GM23338 (cell line): ENCODE results near the gene CD69. TPM values are rescaled to one million over a fixed set of nuclear protein-coding genes. Genes with fewer than 3 reads are reported as not detected.

Experiments
- ATAC-seq: fragments of 200-7000 bp; cut with Tn5 transposase; 3 replicates; pipeline ENCODE4 v1.9.1; 2020
- DNase-seq: peaks from one replicate; pipeline ENCODE4 v3.0.0-alpha.2; 2015; ENCODE audit warnings: low spot score
- H2AFZ ChIP-seq: fragments of 200-600 bp; sonication (generic); 2 replicates; pipeline ENCODE4 v1.8.0; 2016; ENCODE audit warnings: antibody characterized with exemption, mild to moderate bottlenecking, moderate library complexity
- H3F3A ChIP-seq: fragments of 200-600 bp; sonication (generic); replicated peaks from 2 replicates; pipeline ENCODE4 v1.8.0; 2017; ENCODE audit warnings: antibody characterized with exemption, mixed run types, low read depth
- H3K27ac ChIP-seq: fragments of 200-600 bp; sonication (generic); 2 replicates; pipeline ENCODE4 v1.6.1; 2016; ENCODE audit warnings: low read depth
- H3K27me3 ChIP-seq: fragments of 200-600 bp; sonication (generic); 2 replicates; pipeline ENCODE4 v1.8.0; 2016; ENCODE audit warnings: mild to moderate bottlenecking, mixed run types, moderate library complexity; ENCODE audit not compliant: insufficient read depth
- H3K36me3 ChIP-seq: fragments of 200-600 bp; sonication (generic); 2 replicates; pipeline ENCODE4 v1.8.0; 2016; ENCODE audit warnings: mild to moderate bottlenecking; ENCODE audit not compliant: insufficient read depth
- H3K4me1 ChIP-seq: fragments of 200-600 bp; sonication (generic); 2 replicates; pipeline ENCODE4 v1.8.0; 2016; ENCODE audit warnings: mild to moderate bottlenecking, moderate library complexity; ENCODE audit not compliant: insufficient read depth
- H3K4me2 ChIP-seq: fragments of 200-600 bp; sonication (generic); 2 replicates; pipeline ENCODE4 v1.7.1; 2017; ENCODE audit warnings: mixed run types
- H3K4me3 ChIP-seq: fragments of 200-600 bp; sonication (generic); 2 replicates; pipeline ENCODE4 v1.6.1; 2016; ENCODE audit warnings: mixed run types
- H3K79me2 ChIP-seq: fragments of 200-600 bp; sonication (generic); replicated peaks from 2 replicates; pipeline ENCODE4 v1.8.0; 2017; ENCODE audit warnings: mild to moderate bottlenecking; ENCODE audit not compliant: insufficient read depth
- H3K9me2 ChIP-seq: fragments of 200-600 bp; sonication (generic); 2 replicates; pipeline ENCODE4 v1.8.0; 2017; ENCODE audit not compliant: insufficient read depth
- H4K20me1 ChIP-seq: fragments of 200-600 bp; sonication (generic); replicated peaks from 2 replicates; pipeline ENCODE4 v1.8.0; 2017; ENCODE audit warnings: mild to moderate bottlenecking; ENCODE audit not compliant: insufficient read depth
- H3K27ac Mint-ChIP-seq: 2 replicates; pipeline ENCODE4 v1.8.0; 2020; ENCODE audit warnings: inconsistent platforms, mild to moderate bottlenecking, moderate library complexity, mixed read lengths
- H3K27me3 Mint-ChIP-seq: 3 replicates; pipeline ENCODE4 v1.8.0; 2022; ENCODE audit warnings: low read depth, mild to moderate bottlenecking, moderate library complexity, mixed read lengths, inconsistent platforms; ENCODE audit not compliant: insufficient read depth, poor library complexity
- H3K36me3 Mint-ChIP-seq: 3 replicates; pipeline ENCODE4 v1.8.0; 2021; ENCODE audit warnings: low read depth, mild to moderate bottlenecking, inconsistent platforms, moderate library complexity, mixed read lengths
- H3K4me1 Mint-ChIP-seq: 3 replicates; pipeline ENCODE4 v1.8.0; 2020; ENCODE audit warnings: mild to moderate bottlenecking, inconsistent platforms, mixed read lengths
- H3K4me3 Mint-ChIP-seq: 3 replicates; pipeline ENCODE4 v1.8.0; 2021; ENCODE audit warnings: moderate library complexity, mild to moderate bottlenecking, inconsistent platforms, mixed read lengths
- H3K9me3 Mint-ChIP-seq: 3 replicates; pipeline ENCODE4 v1.8.0; 2020; ENCODE audit warnings: moderate library complexity, mild to moderate bottlenecking, inconsistent platforms, mixed read lengths
- CREB1 ChIP-seq: fragments of 250-450 bp; sonication (Bioruptor Pico); IDR thresholded peaks from 2 replicates; pipeline ENCODE4 v1.5.0; 2020; ENCODE audit warnings: low read depth, mild to moderate bottlenecking, moderate library complexity
- CTCF ChIP-seq, 2 experiments: fragments of 200-600 bp in 1 of 2; sonication (generic) in 1 of 2; conservative IDR thresholded peaks; 2 replicates each; pipeline versions ENCODE4 v1.5.1 to v1.6.1; 2016 to 2017; ENCODE audit warnings: antibody characterized with exemption in 2 of 2, low read depth in 2 of 2, mild to moderate bottlenecking in 2 of 2, moderate library complexity in 1 of 2
- ETS1 ChIP-seq: IDR thresholded peaks from 2 replicates; pipeline ENCODE4 v1.6.1; 2016; ENCODE audit warnings: antibody characterized with exemption
- EZH2 ChIP-seq: fragments of 200-600 bp; sonication (generic); IDR thresholded peaks from one replicate; pipeline ENCODE4 v1.8.0; 2017; ENCODE audit warnings: antibody characterized with exemption, mild to moderate bottlenecking, low read depth; ENCODE audit not compliant: unreplicated experiment
- EZH2phosphoT487 ChIP-seq: fragments of 200-600 bp; sonication (generic); IDR thresholded peaks from one replicate; pipeline ENCODE4 v1.8.1; 2018; ENCODE audit warnings: antibody characterized with exemption; ENCODE audit not compliant: unreplicated experiment
- JUNB ChIP-seq: IDR thresholded peaks from one replicate; pipeline ENCODE4 v1.6.1; 2016; ENCODE audit warnings: antibody characterized with exemption; ENCODE audit not compliant: unreplicated experiment
- NANOG ChIP-seq: IDR thresholded peaks from 2 replicates; pipeline ENCODE4 v1.6.1; 2016; ENCODE audit warnings: antibody characterized with exemption, borderline replicate concordance
- POLR2AphosphoS5 ChIP-seq: IDR thresholded peaks from 2 replicates; pipeline ENCODE4 v1.6.1; 2016; ENCODE audit warnings: antibody characterized with exemption, low read depth
- REST ChIP-seq: IDR thresholded peaks from one replicate; pipeline ENCODE4 v1.6.1; 2018; ENCODE audit warnings: antibody characterized with exemption; ENCODE audit not compliant: unreplicated experiment
- STAT1 ChIP-seq: IDR thresholded peaks from one replicate; pipeline ENCODE4 v1.6.1; 2016; ENCODE audit warnings: antibody characterized with exemption; ENCODE audit not compliant: unreplicated experiment
- ZNF114 ChIP-seq: fragments of 250-450 bp; sonication (Bioruptor Pico); IDR thresholded peaks from 2 replicates; pipeline ENCODE4 v1.5.0; 2020; ENCODE audit warnings: mild to moderate bottlenecking, moderate library complexity
- ZNF331 ChIP-seq: fragments of 250-450 bp; sonication (Bioruptor Pico); IDR thresholded peaks from 2 replicates; pipeline ENCODE4 v1.5.0; 2020; ENCODE audit warnings: low read depth, mild to moderate bottlenecking, moderate library complexity
- ZNF462 ChIP-seq: fragments of 250-450 bp; sonication (Bioruptor Pico); IDR thresholded peaks from 2 replicates; pipeline ENCODE4 v1.5.0; 2020; ENCODE audit warnings: mild to moderate bottlenecking, moderate library complexity
- polyA plus RNA-seq: library from polyadenylated mRNA; unstranded; fragments of >200 nt; fragmentation: Nextera tagmentation; extraction: Ambion mirVana; gene quantifications from 2 replicates; pipeline ENCODE4 v1.2.1, GENCODE V29; 2016
- total RNA-seq: library from RNA; depleted of rRNA; stranded (reverse); fragments of >200 nt; shearing (Covaris generic); gene quantifications from 2 replicates; pipeline ENCODE4 v1.2.3, GENCODE V29; 2014

CD69 gene
- total and polyA plus RNA-seq, 2 experiments from 2014 or later, result not detected

GRCh38 chr12:9799961-9800360 is 39.3 kb upstream of the CD69 start:
- Mint-ChIP-seq H3K4me1 (peaks cover 10% of the 10 kb centered on the region), H3K4me3 (no peak overlapping the region), H3K36me3 (no peaks in the 10 kb centered on the region), H3K9me3 (no peaks in the 10 kb centered on the region), H3K27me3 (no peaks in the 10 kb centered on the region), H3K27ac (no peak overlapping the region)
- ATAC-seq (no peak), DNase-seq (no peak)
- H3K36me3 ChIP-seq, result no peaks in the 10 kb centered on the region
- no peaks in the 10 kb centered on the region for H3K79me2 ChIP-seq
- H3K4me2 ChIP-seq, result no peak overlapping the region
- H3F3A ChIP-seq, result no peaks in the 10 kb centered on the region
- no peaks in the 10 kb centered on the region for H3K9me2 ChIP-seq
- TF ChIP-seq EZH2phosphoT487, result no peak
- no peak for TF ChIP-seq CTCF (conservative IDR thresholded peaks at IDR 0.05; ENCODE audit: low read depth in 2 of 2)
- TF ChIP-seq JUNB, result no peak
- TF ChIP-seq REST, result no peak
- no peak for TF ChIP-seq ETS1
- no peak for TF ChIP-seq NANOG
- no peak for TF ChIP-seq ZNF114
- TF ChIP-seq ZNF331 (CRISPR knock-in tag), result no peak
- TF ChIP-seq EZH2, result no peak
- TF ChIP-seq STAT1, result no peak
- no peak for TF ChIP-seq ZNF462
- no peak for TF ChIP-seq CREB1 (CRISPR knock-in tag)
- TF ChIP-seq POLR2AphosphoS5, result no peak
- H2AFZ ChIP-seq, result no peak overlapping the region
- no peak overlapping the region for H3K4me3 ChIP-seq
- H4K20me1 ChIP-seq, result no peaks in the 10 kb centered on the region
- no peak overlapping the region for H3K27ac ChIP-seq
- no peaks in the 10 kb centered on the region for H3K27me3 ChIP-seq
- H3K4me1 ChIP-seq, result 0 out of 2 replicates have a peak, but pooled peaks cover 5% of the 10 kb centered on the region
